Measurements from ENCODE around the gene GALNT10.

GALNT10 gene

DNA sequence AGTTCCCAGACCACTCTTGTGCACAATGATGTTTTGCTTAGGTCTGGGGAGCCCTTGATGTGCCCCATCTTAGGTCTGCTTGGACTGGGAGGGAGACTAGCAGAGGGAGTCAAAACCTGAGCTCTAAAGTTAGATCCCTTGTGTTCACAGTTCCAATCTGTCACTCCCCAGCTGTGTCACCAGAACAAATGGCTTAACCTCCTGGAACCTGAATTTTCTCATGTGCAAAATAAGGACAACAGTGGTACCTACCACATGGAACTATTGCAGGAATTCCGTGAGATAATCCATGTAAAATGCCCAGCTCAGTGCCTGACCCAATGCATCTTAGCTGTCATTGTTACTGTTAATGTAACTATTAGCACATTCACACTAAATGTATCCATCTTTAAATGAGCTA is 45.5 kb downstream of the GALNT10 start:
- DNase-seq (ENCODE audit: low spot score): no peak
- no peaks in the 10 kb centered on the region for H3K27me3 ChIP-seq (ENCODE audit: control insufficient read depth in 3 of 3, insufficient read depth in 3 of 3, low read depth in 1 of 3, low read length in 3 of 3)
- WGBS, 2 donors (ENCODE audit: extremely low coverage in 2 of 2, insufficient read length in 2 of 2, insufficient replicate concordance in 1 of 2): no CpG with 5 or more reads among the region's 1 CpG

DNA sequence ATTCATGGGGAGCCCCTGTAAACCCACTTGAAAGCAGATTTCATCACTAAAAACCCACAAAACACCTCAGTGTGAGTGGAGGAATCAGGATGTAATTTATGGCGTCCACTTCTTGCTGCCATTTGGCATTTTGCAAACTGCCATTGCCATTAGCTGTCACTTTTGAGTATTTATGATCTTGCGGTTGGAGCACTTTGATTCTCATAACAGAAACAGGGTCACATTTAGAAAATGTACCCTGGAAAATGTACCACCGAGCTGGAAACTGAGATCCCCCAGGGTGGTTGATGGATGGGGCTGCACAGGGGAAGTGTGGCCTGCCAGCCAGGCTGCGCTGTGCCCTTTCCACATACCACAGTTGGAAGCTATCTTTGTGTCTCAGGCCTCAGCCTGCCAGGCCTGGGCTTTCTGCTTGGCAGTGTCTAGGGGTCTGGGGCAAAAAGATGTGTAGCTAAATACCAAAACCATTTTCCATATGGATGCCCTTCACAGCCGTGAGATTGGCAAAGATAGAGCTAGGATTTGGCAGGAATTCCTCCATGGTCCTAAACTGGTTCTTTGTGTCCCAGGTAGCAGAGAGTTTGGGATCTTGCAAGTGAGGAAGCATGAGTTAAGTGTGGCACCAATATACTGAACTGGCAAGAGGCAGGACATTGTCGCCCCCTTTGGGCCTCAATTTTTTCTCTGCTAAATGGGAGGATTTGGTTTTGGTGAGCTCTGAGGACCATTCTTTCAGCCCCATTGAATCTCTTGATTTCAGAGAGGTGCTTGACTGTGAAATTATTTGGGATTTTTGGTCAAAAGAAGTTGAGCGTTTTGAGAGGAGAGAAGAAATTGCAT is 46.2 kb downstream of the GALNT10 start:
- H3K27ac ChIP-seq (replicated peaks; ENCODE audit: low read length): no peak overlapping the region
- no peaks in the 10 kb centered on the region for H3K9me3 ChIP-seq (replicated peaks in 1 of 2; ENCODE audit: control insufficient read depth in 2 of 2, insufficient read depth in 1 of 2, low read depth in 1 of 2, low read length in 2 of 2)
- H3K4me1 ChIP-seq (ENCODE audit: control insufficient read depth in 2 of 2, insufficient read depth in 1 of 2, low read depth in 1 of 2, low read length in 2 of 2): peaks cover 12 to 14% of the 10 kb centered on the region in 2 donors
- H3K4me2 ChIP-seq (ENCODE audit: insufficient read depth, low read length, poor library complexity, severe bottlenecking): no peak overlapping the region
- no peak overlapping the region for H3K18ac ChIP-seq (ENCODE audit: low read length)
- DNase-seq (ENCODE audit: low spot score): no peak
- no peak overlapping the region for H3K9ac ChIP-seq (ENCODE audit: low read depth, low read length, poor library complexity)
- 100% methylated on average over 1 of the region's 7 CpGs; no CpG with 5 or more reads in 1 of the 2 donors for WGBS, 2 donors (ENCODE audit: extremely low coverage in 2 of 2, insufficient read length in 2 of 2, insufficient replicate concordance in 1 of 2)
- no peak overlapping the region for H3K4ac ChIP-seq (ENCODE audit: low read length)
- no peaks in the 10 kb centered on the region for H3K79me1 ChIP-seq (ENCODE audit: low read depth, low read length)
- H3K14ac ChIP-seq (ENCODE audit: low read length): no peak overlapping the region
- H2BK5ac ChIP-seq (ENCODE audit: low read length): no peak overlapping the region
- no peaks in the 10 kb centered on the region for H3K27me3 ChIP-seq (ENCODE audit: control insufficient read depth in 3 of 3, insufficient read depth in 3 of 3, low read depth in 1 of 3, low read length in 3 of 3)
- H3K36me3 ChIP-seq (replicated peaks in 1 of 2; ENCODE audit: control insufficient read depth in 2 of 2, insufficient read depth in 2 of 2, low read length in 2 of 2): no peaks in the 10 kb centered on the region
- no peak overlapping the region for H3K4me3 ChIP-seq (ENCODE audit: low read length in 2 of 2)
- H2AK5ac ChIP-seq (ENCODE audit: low read depth, low read length): no peak overlapping the region
- no peak overlapping the region for H2AFZ ChIP-seq (ENCODE audit: low read length)
- H4K91ac ChIP-seq (ENCODE audit: low read depth, low read length, poor library complexity): no peak overlapping the region
- H3K23ac ChIP-seq (ENCODE audit: low read depth, low read length, poor library complexity): no peak overlapping the region
- no peak overlapping the region for H2BK15ac ChIP-seq (ENCODE audit: low read length)
- no peak overlapping the region for H2BK120ac ChIP-seq (ENCODE audit: low read depth, low read length)
- no peak overlapping the region for H4K8ac ChIP-seq (ENCODE audit: low read depth, low read length)
- H2BK12ac ChIP-seq (ENCODE audit: low read length): no peak overlapping the region

More for the DNA sequence above, 45.5 kb downstream of the GALNT10 start:
- no peak overlapping the region for H3K9ac ChIP-seq (ENCODE audit: low read depth, low read length, poor library complexity)
- H4K91ac ChIP-seq (ENCODE audit: low read depth, low read length, poor library complexity): no peak overlapping the region
- H3K4me3 ChIP-seq (ENCODE audit: low read length in 2 of 2): no peak overlapping the region
- no peak overlapping the region for H4K8ac ChIP-seq (ENCODE audit: low read depth, low read length)
- H2BK15ac ChIP-seq (ENCODE audit: low read length): no peak overlapping the region
- H3K14ac ChIP-seq (ENCODE audit: low read length): no peak overlapping the region
- H2AFZ ChIP-seq (ENCODE audit: low read length): no peak overlapping the region
- no peak overlapping the region for H2BK12ac ChIP-seq (ENCODE audit: low read length)
- no peak overlapping the region for H3K23ac ChIP-seq (ENCODE audit: low read depth, low read length, poor library complexity)
- peaks cover 5 to 11% of the 10 kb centered on the region in 2 donors for H3K4me1 ChIP-seq (ENCODE audit: control insufficient read depth in 2 of 2, insufficient read depth in 1 of 2, low read depth in 1 of 2, low read length in 2 of 2)
- no peaks in the 10 kb centered on the region for H3K9me3 ChIP-seq (replicated peaks in 1 of 2; ENCODE audit: control insufficient read depth in 2 of 2, insufficient read depth in 1 of 2, low read depth in 1 of 2, low read length in 2 of 2)
- H3K36me3 ChIP-seq (replicated peaks in 1 of 2; ENCODE audit: control insufficient read depth in 2 of 2, insufficient read depth in 2 of 2, low read length in 2 of 2): no peaks in the 10 kb centered on the region
- no peak overlapping the region for H2BK5ac ChIP-seq (ENCODE audit: low read length)
- H3K4ac ChIP-seq (ENCODE audit: low read length): no peak overlapping the region
- H3K79me1 ChIP-seq (ENCODE audit: low read depth, low read length): no peaks in the 10 kb centered on the region
- no peak overlapping the region for H3K18ac ChIP-seq (ENCODE audit: low read length)
- no peak overlapping the region for H3K4me2 ChIP-seq (ENCODE audit: insufficient read depth, low read length, poor library complexity, severe bottlenecking)
- no peak overlapping the region for H3K27ac ChIP-seq (replicated peaks; ENCODE audit: low read length)
- no peak overlapping the region for H2AK5ac ChIP-seq (ENCODE audit: low read depth, low read length)
- no peak overlapping the region for H2BK120ac ChIP-seq (ENCODE audit: low read depth, low read length)

DNA sequence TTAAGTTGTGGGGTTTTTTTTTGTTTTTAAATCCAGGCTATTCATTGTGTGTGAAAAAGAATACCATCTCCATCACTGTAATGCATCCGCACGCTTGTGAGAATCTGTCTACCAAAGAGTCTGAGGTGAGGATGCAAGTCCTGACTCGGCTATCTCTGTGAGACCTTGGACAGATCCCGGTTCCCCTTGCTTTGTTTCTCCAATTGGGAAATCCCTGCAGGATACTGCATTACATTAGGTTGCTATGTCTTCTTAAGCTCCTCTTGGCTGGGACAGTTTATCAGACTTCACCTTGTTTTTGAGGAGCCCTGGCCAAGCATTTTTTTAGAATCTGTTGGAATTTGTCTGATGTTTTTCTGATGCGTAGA is 46.8 kb downstream of the GALNT10 start:
- Histone ChIP-seq H3K18ac (ENCODE audit: low read length) (no peak overlapping the region), H2AFZ (ENCODE audit: low read length) (no peak overlapping the region), H2AK5ac (ENCODE audit: low read depth, low read length) (no peak overlapping the region), H3K27me3 (ENCODE audit: control insufficient read depth in 3 of 3, insufficient read depth in 3 of 3, low read depth in 1 of 3, low read length in 3 of 3) (no peaks in the 10 kb centered on the region), H3K79me1 (ENCODE audit: low read depth, low read length) (no peaks in the 10 kb centered on the region), H3K14ac (ENCODE audit: low read length) (no peak overlapping the region), H3K4me2 (ENCODE audit: insufficient read depth, low read length, poor library complexity, severe bottlenecking) (no peak overlapping the region), H3K4ac (ENCODE audit: low read length) (no peak overlapping the region), H3K9ac (ENCODE audit: low read depth, low read length, poor library complexity) (no peak overlapping the region), H2BK5ac (ENCODE audit: low read length) (no peak overlapping the region), H3K4me1 (ENCODE audit: control insufficient read depth in 2 of 2, insufficient read depth in 1 of 2, low read depth in 1 of 2, low read length in 2 of 2) (peaks cover 16 to 17% of the 10 kb centered on the region in 2 donors), H2BK120ac (ENCODE audit: low read depth, low read length) (no peak overlapping the region), H2BK15ac (ENCODE audit: low read length) (no peak overlapping the region), H4K91ac (ENCODE audit: low read depth, low read length, poor library complexity) (no peak overlapping the region), H3K4me3 (ENCODE audit: low read length in 2 of 2) (no peak overlapping the region), H2BK12ac (ENCODE audit: low read length) (no peak overlapping the region), H3K23ac (ENCODE audit: low read depth, low read length, poor library complexity) (no peak overlapping the region), H3K36me3 (replicated peaks in 1 of 2; ENCODE audit: control insufficient read depth in 2 of 2, insufficient read depth in 2 of 2, low read length in 2 of 2) (no peaks in the 10 kb centered on the region), H4K8ac (ENCODE audit: low read depth, low read length) (no peak overlapping the region), H3K9me3 (replicated peaks in 1 of 2; ENCODE audit: control insufficient read depth in 2 of 2, insufficient read depth in 1 of 2, low read depth in 1 of 2, low read length in 2 of 2) (no peaks in the 10 kb centered on the region), H3K27ac (replicated peaks; ENCODE audit: low read length) (no peak overlapping the region)
- no CpG with 5 or more reads among the region's 5 CpGs for WGBS, 2 donors (ENCODE audit: extremely low coverage in 2 of 2, insufficient read length in 2 of 2, insufficient replicate concordance in 1 of 2)
- no peak for DNase-seq (ENCODE audit: low spot score)

DNA sequence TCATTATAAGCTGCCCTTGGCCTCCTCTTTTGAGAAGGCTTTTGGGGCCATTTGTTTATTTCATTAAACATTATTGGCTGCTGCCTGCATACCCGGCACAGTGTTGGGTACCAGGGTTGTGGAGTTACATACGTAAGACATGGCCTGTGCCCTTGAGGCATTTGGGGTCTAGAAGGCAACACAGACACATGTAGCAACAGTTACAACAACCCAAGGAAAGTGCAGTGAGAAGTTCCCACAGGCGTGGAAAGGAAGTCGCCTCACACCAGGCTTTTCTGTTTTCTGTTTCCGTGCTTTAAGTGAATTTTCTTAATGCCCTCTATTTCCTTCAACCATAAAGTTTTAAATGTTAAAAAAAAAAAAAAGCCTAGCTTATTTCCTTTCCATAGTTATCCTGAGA is 47.4 kb downstream of the GALNT10 start:
- no peak overlapping the region for H3K27ac ChIP-seq (replicated peaks; ENCODE audit: low read length)
- no CpG with 5 or more reads among the region's 5 CpGs for WGBS, 2 donors (ENCODE audit: extremely low coverage in 2 of 2, insufficient read length in 2 of 2, insufficient replicate concordance in 1 of 2)
- peaks cover 16 to 23% of the 10 kb centered on the region in 2 donors for H3K4me1 ChIP-seq (ENCODE audit: control insufficient read depth in 2 of 2, insufficient read depth in 1 of 2, low read depth in 1 of 2, low read length in 2 of 2)
- H4K8ac ChIP-seq (ENCODE audit: low read depth, low read length): no peak overlapping the region
- H4K91ac ChIP-seq (ENCODE audit: low read depth, low read length, poor library complexity): no peak overlapping the region
- H2BK12ac ChIP-seq (ENCODE audit: low read length): no peak overlapping the region
- no peak overlapping the region for H3K4ac ChIP-seq (ENCODE audit: low read length)
- H3K9ac ChIP-seq (ENCODE audit: low read depth, low read length, poor library complexity): no peak overlapping the region
- H2AK5ac ChIP-seq (ENCODE audit: low read depth, low read length): no peak overlapping the region
- H3K4me3 ChIP-seq (ENCODE audit: low read length in 2 of 2): no peak overlapping the region
- no peak overlapping the region for H3K14ac ChIP-seq (ENCODE audit: low read length)
- H3K23ac ChIP-seq (ENCODE audit: low read depth, low read length, poor library complexity): no peak overlapping the region
- H2BK5ac ChIP-seq (ENCODE audit: low read length): no peak overlapping the region
- no peaks in the 10 kb centered on the region for H3K79me1 ChIP-seq (ENCODE audit: low read depth, low read length)
- H3K36me3 ChIP-seq (replicated peaks in 1 of 2; ENCODE audit: control insufficient read depth in 2 of 2, insufficient read depth in 2 of 2, low read length in 2 of 2): no peaks in the 10 kb centered on the region
- H3K18ac ChIP-seq (ENCODE audit: low read length): no peak overlapping the region
- no peak overlapping the region for H2BK15ac ChIP-seq (ENCODE audit: low read length)
- H3K27me3 ChIP-seq (ENCODE audit: control insufficient read depth in 3 of 3, insufficient read depth in 3 of 3, low read depth in 1 of 3, low read length in 3 of 3): no peaks in the 10 kb centered on the region
- no peak overlapping the region for H2BK120ac ChIP-seq (ENCODE audit: low read depth, low read length)
- no peaks in the 10 kb centered on the region for H3K9me3 ChIP-seq (replicated peaks in 1 of 2; ENCODE audit: control insufficient read depth in 2 of 2, insufficient read depth in 1 of 2, low read depth in 1 of 2, low read length in 2 of 2)
- DNase-seq (ENCODE audit: low spot score): no peak
- no peak overlapping the region for H2AFZ ChIP-seq (ENCODE audit: low read length)
- no peak overlapping the region for H3K4me2 ChIP-seq (ENCODE audit: insufficient read depth, low read length, poor library complexity, severe bottlenecking)
